NAMALWA (cell line): ENCODE measurements around the gene CSMD2.

Experiments used
- DNase-seq: peaks from one replicate; pipeline ENCODE4 v3.0.0-alpha.2; 2015; ENCODE audit warnings: low spot score

CSMD2 gene

DNA sequence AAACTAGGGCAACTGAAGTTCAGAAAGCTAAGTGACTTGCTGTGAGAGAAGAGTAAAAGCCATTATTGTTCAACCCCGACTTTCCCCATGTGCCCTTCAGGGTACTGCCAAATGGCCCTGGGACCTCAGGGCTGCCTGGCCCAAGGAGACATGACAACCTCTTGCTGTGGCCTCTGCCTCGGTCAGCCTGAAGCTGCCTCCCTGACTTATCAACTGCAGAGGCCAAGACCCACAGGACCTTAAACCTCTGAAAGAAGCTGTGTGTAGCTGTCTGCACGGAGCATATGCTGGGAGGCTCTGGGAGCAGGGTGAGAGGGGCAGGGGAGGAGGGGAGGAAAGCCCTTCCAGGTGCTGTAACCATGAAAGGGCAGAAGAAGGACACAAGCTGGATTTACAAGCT is 265.3 kb downstream of the CSMD2 start:
- DNase-seq, result no peak

DNA sequence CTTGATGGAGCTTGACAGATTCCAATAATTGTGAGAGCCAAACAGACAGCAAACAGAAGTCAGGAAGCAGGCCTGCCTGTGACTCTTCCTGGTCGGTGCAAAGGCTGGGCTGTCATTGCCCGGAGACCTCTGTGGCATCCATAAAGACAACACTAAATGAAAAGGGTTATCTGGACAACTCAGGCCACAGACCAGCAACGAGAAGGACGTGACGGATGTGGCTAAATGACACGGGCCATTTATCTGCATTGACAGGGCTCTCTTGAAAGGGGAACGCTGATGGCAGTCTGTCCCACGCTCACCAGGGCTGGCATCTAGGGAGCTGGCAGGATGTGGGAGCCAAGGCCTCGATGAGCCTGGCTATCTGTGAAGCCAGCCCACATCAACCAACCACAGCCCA is 266.1 kb downstream of the CSMD2 start:
- DNase-seq, result no peak

DNA sequence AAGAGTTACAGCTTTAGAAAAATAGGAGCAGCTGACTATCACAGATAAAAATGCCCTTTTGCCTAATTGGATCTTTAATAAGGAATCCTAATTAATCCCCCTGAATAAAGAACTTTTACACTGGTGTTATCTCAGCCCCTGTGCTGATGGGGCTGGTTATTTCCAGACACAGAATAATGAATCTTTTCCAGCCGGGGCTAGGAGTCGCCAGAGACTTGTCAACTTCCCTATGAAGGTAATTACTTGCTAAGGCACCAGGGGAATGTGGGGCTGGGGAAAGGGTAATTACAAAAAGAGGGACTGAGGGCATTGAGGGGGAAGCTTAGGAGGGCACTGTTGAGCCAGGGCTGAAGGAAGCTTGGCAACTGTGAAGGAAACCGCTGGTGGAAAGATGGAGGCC is 266.6 kb downstream of the CSMD2 start:
- no peak for DNase-seq

DNA sequence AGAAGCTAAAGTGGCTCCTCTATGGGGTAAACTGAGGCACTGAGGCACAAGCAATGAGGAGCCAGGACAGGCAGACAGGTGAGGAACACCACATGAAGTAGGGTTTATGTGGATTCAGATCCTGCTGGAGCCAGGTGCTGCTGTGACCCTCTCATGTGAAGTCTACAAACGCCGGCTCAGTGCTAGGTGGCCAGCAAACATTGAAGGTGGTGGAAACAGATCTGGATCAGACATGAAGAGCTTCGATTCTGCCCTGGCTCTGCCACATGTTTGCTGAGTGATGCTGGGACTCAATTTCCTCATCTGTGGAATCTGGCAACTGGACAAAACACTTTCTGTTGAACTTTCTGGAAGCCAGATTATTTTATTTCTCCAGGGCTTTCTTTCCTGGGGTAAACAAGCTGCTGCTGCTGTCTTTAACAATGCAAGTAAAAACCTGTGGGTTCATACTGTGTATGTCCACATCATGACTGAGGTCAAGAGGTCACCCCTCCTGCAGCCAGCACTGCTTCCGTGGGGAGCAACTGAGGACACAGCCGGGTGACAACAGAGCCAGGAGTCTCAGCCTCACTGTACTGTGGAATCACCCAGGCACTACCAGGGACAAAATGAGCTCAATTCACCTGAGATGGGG is 267.8 kb downstream of the CSMD2 start:
- DNase-seq, result no peak

DNA sequence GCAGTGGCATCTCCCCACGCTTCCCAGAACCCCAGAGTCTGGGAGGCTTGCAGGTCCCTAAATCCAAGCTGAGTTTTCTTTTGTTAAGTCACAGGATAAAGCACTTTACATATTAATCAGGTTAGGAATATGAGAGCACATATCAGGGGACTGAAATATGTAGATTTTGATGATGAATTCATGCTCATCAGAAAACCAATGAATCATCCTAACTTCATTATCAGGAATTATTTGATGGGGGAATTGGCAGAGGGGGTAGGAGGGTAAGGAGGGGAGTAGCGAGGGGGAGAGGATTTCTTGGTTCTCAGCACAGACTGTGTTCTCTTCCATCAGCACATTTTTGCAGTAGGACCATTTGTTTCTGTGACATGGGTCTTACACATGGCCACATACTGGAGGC is 269.1 kb downstream of the CSMD2 start:
- no peak for DNase-seq

DNA sequence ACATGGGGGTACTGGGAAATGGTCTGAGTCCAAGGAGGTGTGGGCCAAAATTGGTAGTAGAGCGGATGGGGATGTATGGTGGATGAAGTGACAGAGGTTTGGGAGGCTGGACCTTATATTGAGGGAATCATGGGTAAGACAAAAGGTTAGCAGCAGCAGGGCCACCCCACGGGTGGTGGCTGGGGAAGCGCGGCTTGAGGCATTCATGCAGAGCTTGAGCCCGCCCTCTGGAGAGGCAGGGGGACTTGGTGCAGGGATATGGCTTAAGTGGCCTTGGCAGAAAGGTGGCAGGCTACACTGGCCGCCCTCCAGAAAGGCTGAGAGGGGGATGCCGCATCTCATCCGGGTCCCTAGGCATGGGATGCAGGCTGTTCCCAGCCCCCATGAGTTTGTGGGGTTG is 269.6 kb downstream of the CSMD2 start:
- DNase-seq, result no peak

DNA sequence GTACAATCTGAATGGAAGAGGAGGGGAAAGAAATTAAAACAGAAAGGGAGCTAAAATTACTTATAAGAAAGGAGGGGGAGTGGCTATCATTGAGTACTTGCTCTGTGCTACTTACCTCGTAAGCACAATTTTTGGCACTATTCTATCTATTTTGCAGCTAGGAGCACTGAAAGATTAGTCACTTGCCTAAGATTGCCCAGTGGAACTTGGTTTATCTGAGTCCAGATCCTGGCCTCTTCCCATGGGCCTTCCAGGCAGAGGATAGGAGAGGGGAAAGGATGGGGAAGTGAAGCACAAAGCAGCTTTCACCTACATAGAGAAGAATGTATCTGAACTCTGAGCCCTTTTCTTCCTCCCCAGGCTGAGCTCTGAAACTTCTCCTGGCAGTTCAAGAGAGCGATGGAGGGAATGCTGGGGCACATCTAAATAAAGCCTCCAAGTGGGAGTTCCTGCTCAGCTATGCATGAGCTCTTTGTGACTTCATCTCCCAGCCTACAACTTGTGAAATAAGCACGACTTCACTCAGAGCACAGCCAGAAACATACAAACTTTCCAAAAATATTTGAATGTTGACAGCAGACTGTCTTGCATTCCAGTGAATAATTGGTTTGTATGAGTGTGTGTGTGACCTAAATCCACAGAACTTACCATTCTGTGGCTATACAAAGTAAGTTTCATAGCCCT is 271.7 kb downstream of the CSMD2 start:
- no peak for DNase-seq

DNA sequence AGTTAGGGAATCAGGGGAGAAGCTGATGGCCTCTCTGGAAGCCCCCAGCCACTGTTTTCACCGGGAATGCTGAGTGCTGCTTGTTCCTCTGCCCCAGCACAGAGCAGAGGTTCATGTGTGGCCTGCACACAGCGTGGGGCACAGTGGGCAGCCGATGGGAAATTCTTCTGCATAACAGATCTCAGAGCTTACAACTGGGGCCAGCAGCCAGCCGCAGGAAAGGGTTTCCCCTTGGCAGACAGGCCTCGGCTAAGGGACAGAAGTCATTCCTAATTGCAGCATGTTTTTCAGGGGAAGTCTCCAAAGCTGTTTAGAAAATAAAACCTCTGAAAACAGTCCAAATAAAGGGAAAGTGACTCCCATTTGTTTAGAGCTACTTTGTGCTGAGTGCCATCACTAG is 278.5 kb downstream of the CSMD2 start:
- no peak for DNase-seq

DNA sequence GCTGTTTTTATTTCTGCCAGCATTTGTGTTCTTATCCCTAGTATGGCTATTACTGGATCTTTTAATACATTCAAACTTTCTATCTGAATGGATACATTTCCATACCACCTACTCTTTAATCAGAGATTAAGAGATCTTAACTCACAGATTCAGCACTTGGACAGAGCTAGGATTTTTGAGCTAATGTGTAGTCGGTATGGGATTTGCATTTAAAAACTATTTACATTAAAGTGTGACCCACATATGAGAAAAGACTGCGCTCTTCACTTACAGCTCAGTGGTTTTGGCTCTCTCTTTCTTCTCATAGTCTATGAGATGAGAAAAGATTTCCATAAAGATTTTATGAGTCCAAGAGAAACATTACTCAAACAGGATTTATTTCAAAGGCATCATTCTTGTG is 284.7 kb downstream of the CSMD2 start:
- no peak for DNase-seq

DNA sequence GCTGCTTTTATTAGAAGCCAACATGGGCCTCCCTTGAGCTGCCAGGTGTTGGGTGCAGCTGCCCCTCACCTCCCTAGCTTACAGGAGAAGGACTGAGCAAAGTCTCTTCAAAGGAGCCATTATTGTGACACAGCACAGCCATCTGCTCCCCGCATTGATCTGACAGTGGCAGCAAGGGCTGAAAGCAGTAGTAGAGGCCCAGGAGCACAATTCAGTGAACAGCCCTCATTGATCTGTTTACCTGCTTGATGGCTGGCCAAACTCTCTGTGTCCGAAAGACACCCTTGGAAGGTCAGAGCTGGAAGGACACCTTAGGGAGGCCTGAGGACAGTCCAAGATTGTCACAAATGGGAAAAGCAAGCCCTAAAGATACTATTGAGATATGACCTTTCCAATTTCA is 286.6 kb downstream of the CSMD2 start:
- no peak for DNase-seq

DNA sequence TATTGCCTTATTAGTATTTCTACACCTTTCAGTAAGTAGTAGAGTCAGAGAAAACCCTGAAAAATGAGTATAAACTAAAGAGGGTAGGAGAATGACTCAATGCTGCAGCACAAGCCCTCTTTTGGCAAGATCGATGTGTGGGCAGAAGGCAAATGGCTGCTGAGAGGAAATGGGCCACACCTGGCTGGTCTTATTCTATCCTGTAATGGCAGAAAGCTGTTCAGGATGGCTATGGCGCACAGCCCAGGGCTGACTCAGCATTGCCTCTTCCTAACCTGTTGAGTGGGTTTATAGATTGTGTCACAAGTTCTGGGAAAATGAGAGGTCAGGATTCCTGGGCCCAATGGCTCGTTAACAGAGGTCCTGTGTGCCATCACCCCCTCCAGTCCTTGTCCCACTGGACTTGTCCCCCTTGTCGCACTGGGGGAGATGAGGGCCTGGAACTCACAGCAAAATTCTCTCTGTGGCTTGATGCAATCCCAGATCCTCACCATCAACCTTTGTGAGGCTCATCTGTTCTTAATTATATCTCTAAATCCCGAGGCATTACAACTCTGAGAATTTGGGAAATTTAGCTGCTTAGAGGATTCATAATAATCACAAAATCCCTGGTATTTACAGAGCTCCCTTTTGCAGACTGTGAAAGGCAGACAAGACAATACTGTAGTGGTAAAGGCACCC is 287.9 kb downstream of the CSMD2 start:
- no peak for DNase-seq

DNA sequence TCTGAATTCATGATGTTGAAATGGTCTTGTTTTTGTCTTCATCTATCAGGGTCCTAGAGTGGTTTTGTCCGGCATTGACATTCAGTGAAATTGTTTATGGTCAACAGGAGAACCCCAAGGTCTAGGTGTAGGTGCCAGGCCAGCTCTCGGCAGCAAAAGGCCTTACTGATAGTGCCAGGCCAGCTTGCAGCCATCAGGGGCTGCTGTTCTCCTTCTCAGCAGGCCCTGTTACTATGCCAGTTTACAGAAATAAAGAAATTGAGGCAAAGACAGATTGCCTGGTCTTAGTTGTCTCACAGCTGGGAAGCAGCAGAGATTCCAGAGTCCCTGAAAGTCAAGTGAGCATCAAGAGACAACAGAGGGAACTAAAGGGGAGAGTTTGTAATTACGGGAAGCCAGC is 289.2 kb downstream of the CSMD2 start:
- no peak for DNase-seq

DNA sequence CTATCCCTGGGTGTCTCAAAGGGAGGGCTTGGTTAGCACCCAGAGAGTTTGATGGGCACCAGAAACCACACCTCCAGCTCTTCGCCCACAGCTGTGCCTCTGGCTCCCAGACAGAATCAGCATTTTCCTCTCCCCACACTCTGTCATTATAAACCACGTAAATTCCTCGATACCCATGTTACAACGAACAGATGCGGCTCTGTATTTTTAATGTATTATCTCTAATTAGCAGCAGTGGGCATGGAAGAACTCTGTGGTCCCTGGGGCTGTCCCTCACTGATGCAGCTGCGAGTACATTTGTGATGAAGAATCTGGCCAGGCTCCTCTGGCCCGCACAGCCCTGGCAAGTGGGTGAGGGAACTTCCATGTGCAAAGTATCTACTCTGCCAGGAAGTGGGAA is 290.4 kb downstream of the CSMD2 start:
- no peak for DNase-seq

DNA sequence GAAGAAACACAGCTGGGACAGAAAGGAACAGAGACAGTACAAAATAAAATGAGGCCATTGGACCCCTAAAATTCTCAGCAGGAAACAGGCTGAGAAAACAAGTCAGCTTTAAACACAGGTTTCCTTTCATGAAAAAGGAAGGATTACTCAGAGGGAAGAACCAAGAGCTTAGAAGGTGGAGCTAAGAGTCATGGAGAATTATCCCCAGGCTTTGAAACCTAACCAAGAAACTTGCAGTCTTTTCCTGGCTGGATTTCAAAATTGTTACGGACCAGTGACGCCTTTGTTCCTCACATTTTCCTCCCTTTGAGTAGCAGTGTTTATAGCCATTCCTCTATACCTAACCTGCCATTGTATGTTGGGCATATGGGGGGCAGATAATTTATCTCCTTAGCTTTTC is 292.3 kb downstream of the CSMD2 start:
- DNase-seq, result no peak

DNA sequence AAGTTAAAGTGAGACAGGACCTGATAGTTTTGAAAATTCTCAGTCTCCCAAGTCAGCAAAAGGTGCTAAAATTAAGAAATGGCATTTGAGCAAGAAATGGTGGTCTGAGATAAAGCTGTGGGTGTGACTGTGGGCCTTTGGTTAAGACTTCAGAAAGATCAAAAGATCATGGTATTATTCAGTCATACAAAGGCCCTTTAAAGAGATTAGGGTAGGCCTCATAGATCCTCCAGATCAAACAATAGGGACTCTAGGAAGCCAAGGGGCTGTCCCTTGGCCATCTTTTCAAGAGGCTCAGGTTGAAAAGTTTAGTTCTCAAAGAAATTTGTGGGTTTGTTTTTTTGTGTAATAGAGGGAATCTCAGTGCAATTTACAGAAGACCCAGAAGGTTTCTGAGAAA is 292.8 kb downstream of the CSMD2 start:
- DNase-seq, result no peak

DNA sequence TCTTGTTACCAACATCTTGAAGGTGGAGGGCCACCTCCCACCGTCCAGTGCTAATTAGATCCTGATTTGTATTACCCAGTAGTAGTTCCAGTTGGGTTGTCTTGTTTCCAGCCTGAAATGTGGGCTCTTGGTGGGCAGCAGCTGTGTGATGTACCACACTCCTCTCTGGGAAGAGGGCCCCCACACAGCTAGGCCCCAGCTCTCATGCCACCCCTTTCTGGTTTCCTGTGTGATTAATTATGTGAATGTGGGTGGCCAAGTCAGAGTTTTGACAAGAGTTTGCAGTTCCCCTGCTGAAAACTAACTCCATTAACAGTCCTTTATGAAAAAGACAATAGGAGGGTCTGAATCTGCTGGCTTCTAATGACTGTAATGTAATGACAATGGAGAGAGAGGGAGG is 297.3 kb downstream of the CSMD2 start:
- DNase-seq, result no peak

DNA sequence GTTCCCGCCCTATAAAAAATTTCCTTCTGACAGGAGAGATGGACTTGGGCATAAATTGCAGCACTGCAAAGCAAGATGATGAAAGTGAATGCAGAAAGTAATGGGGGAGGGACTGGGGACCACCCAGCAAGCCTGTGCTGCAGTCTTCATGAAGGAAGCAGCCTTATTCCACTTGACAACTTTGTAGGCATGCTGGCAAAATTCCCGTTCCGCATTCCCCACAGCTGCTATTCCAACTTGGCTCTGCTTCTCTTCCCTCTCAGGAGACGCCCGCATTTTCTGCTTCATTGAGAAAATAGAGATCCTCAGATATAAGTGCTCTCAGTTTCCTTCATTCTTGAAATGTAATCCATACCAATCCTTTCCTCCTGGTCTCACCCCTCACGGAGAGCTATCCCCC is 298.7 kb downstream of the CSMD2 start:
- DNase-seq, result no peak

DNA sequence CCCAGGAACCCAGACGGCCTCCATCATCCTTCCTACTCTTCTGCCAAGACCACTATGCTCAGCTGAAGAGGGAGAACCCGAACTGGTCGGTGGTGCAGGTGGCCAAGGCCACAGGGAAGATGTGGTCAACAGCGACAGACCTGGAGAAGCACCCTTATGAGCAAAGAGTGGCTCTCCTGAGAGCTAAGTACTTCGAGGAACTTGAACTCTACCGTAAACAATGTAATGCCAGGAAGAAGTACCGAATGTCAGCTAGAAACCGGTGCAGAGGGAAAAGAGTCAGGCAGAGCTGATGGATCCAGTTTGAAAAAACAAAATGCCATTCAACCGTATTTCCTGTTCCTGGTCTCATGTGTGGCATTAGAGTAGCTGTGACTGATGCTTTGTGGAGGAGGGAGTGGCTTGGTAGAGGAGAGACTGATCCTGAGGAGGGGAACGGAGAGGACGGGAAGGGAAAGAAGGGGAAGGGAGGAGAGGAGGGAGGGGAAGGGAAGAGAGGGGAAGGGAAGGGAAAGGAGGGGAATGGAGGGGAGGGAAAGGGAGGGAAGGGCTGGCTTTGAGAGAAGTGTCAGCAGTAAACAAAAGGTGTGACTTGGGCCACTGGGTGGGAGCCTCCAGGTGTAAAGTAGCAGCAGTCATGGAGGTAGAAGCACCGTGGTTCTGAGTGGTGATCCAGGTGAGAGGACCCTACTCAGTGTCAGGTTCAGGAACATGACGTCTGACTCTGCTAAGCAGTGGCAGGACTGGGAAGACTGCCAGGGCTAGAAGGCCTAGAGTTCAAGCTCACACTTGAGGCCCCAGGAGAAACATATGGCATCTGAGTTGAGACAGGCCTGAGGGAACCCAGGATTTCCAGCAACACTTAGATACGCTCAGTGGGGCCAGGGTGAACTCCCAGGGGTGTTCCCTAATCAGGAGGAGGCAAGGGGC is 300.3 kb downstream of the CSMD2 start:
- no peak for DNase-seq

DNA sequence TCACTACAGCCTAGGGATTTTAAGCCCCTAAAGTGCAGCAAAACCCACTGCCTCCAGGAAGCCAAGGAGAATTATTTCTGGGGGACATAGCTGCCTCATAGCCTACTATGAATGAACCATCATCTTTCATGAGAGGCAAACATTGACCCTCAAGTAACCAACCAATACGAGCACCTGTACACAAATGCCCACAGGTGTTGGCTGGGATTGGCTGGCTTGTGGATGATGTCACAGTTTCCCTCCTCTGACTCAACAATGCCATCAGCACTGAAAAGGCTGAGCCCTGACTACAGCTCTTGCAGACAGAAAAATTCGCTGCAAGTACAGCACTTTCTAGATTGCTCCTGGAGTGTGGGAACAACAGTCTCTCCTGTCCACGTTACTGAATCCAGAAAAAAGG is 301.3 kb downstream of the CSMD2 start, which contains the start of gene HMGB4:
HMGB4 (plus strand) TSS at position 301 of the 400 bp plus-strand sequence. CDS start 113 bp downstream, outside the sequence.
- DNase-seq, result no peak

DNA sequence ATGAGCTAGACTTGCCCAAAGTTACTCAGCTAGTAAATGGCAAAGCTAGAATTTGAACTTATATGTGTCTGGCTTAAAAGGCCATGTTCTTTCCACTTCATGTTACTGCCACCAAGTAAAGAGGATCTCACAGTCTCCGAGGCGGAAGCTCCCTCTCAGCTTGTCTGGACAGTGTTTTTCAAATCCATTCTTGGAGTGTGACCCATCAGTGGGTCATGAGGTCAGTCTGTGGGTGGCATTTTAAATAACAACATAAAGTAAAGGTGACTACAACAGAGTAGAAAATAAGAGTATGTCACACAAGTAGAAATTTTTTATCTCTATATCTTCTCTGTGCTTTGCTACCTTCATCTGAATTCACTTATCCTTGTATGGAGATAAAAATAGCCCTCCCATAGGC is 304.4 kb downstream of the CSMD2 start:
- DNase-seq, result no peak

DNA sequence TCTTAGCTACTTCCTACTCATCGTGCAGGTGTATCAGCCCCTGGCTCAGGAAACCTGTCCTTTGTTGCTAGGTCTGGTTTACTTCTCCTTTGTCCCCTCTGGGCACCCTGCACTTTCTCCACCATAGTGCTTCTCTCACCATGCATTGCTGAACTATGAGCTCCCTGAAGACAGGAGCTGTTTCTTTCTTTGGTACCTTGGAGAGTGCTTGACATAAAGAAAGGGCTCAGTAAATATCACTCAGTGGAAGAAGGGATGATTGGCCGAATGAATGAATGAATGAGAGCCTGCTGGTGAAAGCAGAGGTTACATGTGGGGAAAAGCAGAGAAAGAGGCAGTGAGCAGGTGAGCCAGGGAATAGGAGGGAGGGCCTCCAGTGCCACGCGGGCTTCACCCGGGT is 310.9 kb downstream of the CSMD2 start:
- no peak for DNase-seq

DNA sequence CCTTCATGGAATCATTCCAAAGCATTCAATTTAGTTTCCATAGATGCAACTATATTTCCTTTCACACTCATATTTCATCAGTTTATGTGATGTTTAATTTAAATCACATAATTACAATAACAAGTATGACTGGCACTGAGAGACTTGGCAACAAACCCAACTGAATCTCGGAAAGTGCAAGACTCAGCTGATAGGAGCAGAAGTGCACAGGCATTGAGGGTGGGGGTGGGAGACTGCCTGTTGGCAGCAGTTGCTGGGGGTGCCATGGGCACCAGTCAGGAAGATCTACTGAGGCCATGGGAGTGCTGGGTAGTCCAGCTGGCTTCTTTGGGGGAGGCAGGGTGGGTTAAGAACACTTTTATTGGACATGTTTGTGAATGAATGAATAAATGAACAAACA is 311.6 kb downstream of the CSMD2 start:
- DNase-seq, result no peak
